GM12878 (cell line): Measurements from ENCODE around the gene TIMD4. TPM values are rescaled to one million over a fixed set of nuclear protein-coding genes. Genes with fewer than 3 reads are reported as not detected.
"Not testable (repeated sequence)": the region's sequence is repeated elsewhere in the genome, so short reads cannot be mapped to it uniquely, and the experiment has no call there.

Source experiments
- ATAC-seq: fragments of 200-7000 bp; cut with Tn5 transposase; 3 replicates; pipeline ENCODE4 v1.9.1; 2020; ENCODE audit warnings: mild to moderate bottlenecking, moderate library complexity
- BruUV-seq: library from RNA; stranded (reverse); fragments of 400-500 nt; replicated peaks from 2 replicates; lab custom pipeline; 2021; lab: Mats Ljungman, UMichigan
- CTCF ChIA-PET: fragments of 300-600 bp; sonication (Branson Sonifier 250); formaldehyde crosslinking; extraction: SDS; loops from one replicate; lab custom pipeline; 2021; ENCODE audit warnings: inconsistent platforms; lab: Yijun Ruan, JAX
- POLR2A ChIA-PET: fragments of 350-600 bp; formaldehyde crosslinking; extraction: SDS; loops from one replicate; lab custom pipeline; 2021; ENCODE audit warnings: inconsistent platforms; lab: Charles Lee
- RAD21 ChIA-PET: fragments of 300-600 bp; sonication (Branson Sonifier 250); formaldehyde crosslinking; loops from one replicate; lab custom pipeline; 2023; ENCODE audit warnings: antibody characterized with exemption; ENCODE audit not compliant: unreplicated experiment; lab: Charles Lee
- SMC1A ChIA-PET: fragments of 300-600 bp; sonication (Branson Sonifier 250); formaldehyde crosslinking; loops from one replicate; lab custom pipeline; 2023; ENCODE audit not compliant: unreplicated experiment, uncharacterized antibody; lab: Charles Lee
- DNase-seq: peaks from one replicate; pipeline ENCODE4 v3.0.0-alpha.2; 2011; ENCODE audit warnings: low read depth, low spot score
- FAIRE-seq: peaks from 3 replicates; lab custom pipeline; 2011; peaks lifted over from hg19 to GRCh38; lab: Jason Lieb, UNC
- H2AFZ ChIP-seq: 2 replicates; pipeline ENCODE4 v1.6.0; 2011; ENCODE audit warnings: low read depth, low read length, control low read depth; ENCODE audit not compliant: control insufficient read depth
- H3K27ac ChIP-seq: 2 replicates; pipeline ENCODE4 v1.5.1; 2011; ENCODE audit warnings: control low read depth; ENCODE audit not compliant: control insufficient read depth, insufficient read depth
- H3K27me3 ChIP-seq, 2 experiments: replicated peaks in 1 of 2; 2 replicates each; pipeline versions ENCODE4 v1.6.0 to v1.6.1; 2011; ENCODE audit warnings: low read length in 1 of 2; ENCODE audit not compliant: control insufficient read depth in 2 of 2, insufficient read depth in 2 of 2
- H3K36me3 ChIP-seq, 2 experiments: 2 replicates each; pipeline ENCODE4 v1.5.1; 2011; ENCODE audit warnings: low read length in 1 of 2; ENCODE audit not compliant: control insufficient read depth in 2 of 2, insufficient read depth in 2 of 2
- H3K4me1 ChIP-seq: 2 replicates; pipeline ENCODE4 v1.6.1; 2011; ENCODE audit warnings: mild to moderate bottlenecking, low read length, moderate library complexity, mixed read lengths; ENCODE audit not compliant: control insufficient read depth, insufficient read depth
- H3K4me2 ChIP-seq: 2 replicates; pipeline ENCODE4 v1.6.0; 2011; ENCODE audit warnings: control low read depth; ENCODE audit not compliant: control insufficient read depth, insufficient read depth
- H3K4me3 ChIP-seq: fragments of 200-600 bp; sonication (generic); 2 replicates; pipeline ENCODE4 v1.5.1; 2016
- H3K79me2 ChIP-seq: 2 replicates; pipeline ENCODE4 v1.6.0; 2011; ENCODE audit warnings: low read length; ENCODE audit not compliant: control insufficient read depth, insufficient read depth
- H3K9ac ChIP-seq: 2 replicates; pipeline ENCODE4 v1.8.0; 2011; ENCODE audit warnings: low read length, control low read depth, mixed read lengths; ENCODE audit not compliant: control insufficient read depth, insufficient read depth
- H3K9me3 ChIP-seq: replicated peaks from 3 replicates; pipeline ENCODE4 v1.5.1; 2011; ENCODE audit warnings: mild to moderate bottlenecking, low read length; ENCODE audit not compliant: control insufficient read depth, insufficient read depth
- H4K20me1 ChIP-seq: 2 replicates; pipeline ENCODE4 v1.6.0; 2011; ENCODE audit not compliant: control insufficient read depth, insufficient read depth
- BACH1 ChIP-seq: fragments of 450-650 bp; IDR thresholded peaks from 2 replicates; pipeline ENCODE4 v1.6.1; 2017; ENCODE audit warnings: mild to moderate bottlenecking, borderline replicate concordance
- BCLAF1 ChIP-seq: fragments of 450-650 bp; IDR thresholded peaks from 2 replicates; pipeline ENCODE4 v1.6.1; 2017; ENCODE audit warnings: antibody characterized with exemption, mild to moderate bottlenecking, moderate library complexity
- CREB1 ChIP-seq: IDR thresholded peaks from 2 replicates; pipeline ENCODE4 v1.6.1; 2012; ENCODE audit warnings: low read depth, mild to moderate bottlenecking, inconsistent platforms
- E4F1 ChIP-seq: fragments of 450-650 bp; IDR thresholded peaks from 2 replicates; pipeline ENCODE4 v1.6.1; 2018; ENCODE audit warnings: borderline replicate concordance, mild to moderate bottlenecking; ENCODE audit not compliant: partially characterized antibody
- EGR1 ChIP-seq, 2 experiments: IDR thresholded peaks; 1 replicate in 1 of 2; 2 replicates in 1 of 2; pipeline ENCODE4 v1.6.1; 2011 to 2012; ENCODE audit warnings: low read depth in 2 of 2, low read length in 2 of 2, borderline replicate concordance in 1 of 2, mild to moderate bottlenecking in 1 of 2, moderate library complexity in 1 of 2
- HDAC2 ChIP-seq: fragments of 200-600 bp; sonication (generic); IDR thresholded peaks from 2 replicates; pipeline ENCODE4 v1.6.1; 2017
- IRF3 ChIP-seq: fragments of 450-650 bp; IDR thresholded peaks from 2 replicates; pipeline ENCODE4 v1.6.1; 2014; ENCODE audit warnings: mild to moderate bottlenecking
- MEF2A ChIP-seq: IDR thresholded peaks from 2 replicates; pipeline ENCODE4 v1.6.1; 2011; ENCODE audit warnings: low read depth, mild to moderate bottlenecking, low read length, moderate library complexity; ENCODE audit not compliant: insufficient read depth
- NFXL1 ChIP-seq: fragments of 450-650 bp; IDR thresholded peaks from 2 replicates; pipeline ENCODE4 v1.6.1; 2017; ENCODE audit warnings: antibody characterized with exemption, mild to moderate bottlenecking, borderline replicate concordance
- RFX5 ChIP-seq: IDR thresholded peaks from 2 replicates; pipeline ENCODE4 v1.6.1; 2011; ENCODE audit warnings: low read depth, low read length, improper control_type of control experiment
- STAT1 ChIP-seq: fragments of 450-650 bp; conservative IDR thresholded peaks from 2 replicates; pipeline ENCODE4 v1.6.1; 2014; ENCODE audit warnings: antibody characterized with exemption, mild to moderate bottlenecking
- WGBS: methylation state at CpG from one replicate; pipeline ENCODE4 v1.1.6; 2016; ENCODE audit warnings: low lambda C conversion rate; ENCODE audit not compliant: insufficient replicate concordance, insufficient coverage; ENCODE audit errors: missing lambda C conversion rate; 5-methylcytosine and 5-hydroxymethylcytosine counted together
- in situ Hi-C: fragments of 300-500 bp; cut with MboI; formaldehyde crosslinking; loops from 9 replicates; pipeline ENCODE4 v1.14.3; 2018; ENCODE audit warnings: mixed read lengths
- intact Hi-C: fragments of 100-400 bp; cut with micrococcal nuclease; formaldehyde crosslinking; loops from one replicate; pipeline ENCODE4 v1.14.2; 2022; ENCODE audit not compliant: unreplicated experiment
- polyA plus RNA-seq, 11 experiments: library from polyadenylated mRNA; depleted of rRNA in 4 of 11; unstranded in 6 of 11; stranded (reverse) in 5 of 11; fragments of >200 nt; fragmentation: Nextera tagmentation in 4 of 11; fragmentation: Illumina TruSeq in 1 of 11; extraction: Ambion mirVana in 4 of 11; extraction: Trizol in 1 of 11; gene quantifications; 1 replicate in 1 of 11; 2 replicates in 10 of 11; pipeline versions ENCODE4 v1.2.1 to v1.2.3, GENCODE V29; 2011 to 2016; ENCODE audit warnings: inconsistent platforms in 2 of 11, missing spikeins in 2 of 11, low read depth in 1 of 11
- total RNA-seq, 4 experiments: library from RNA; depleted of rRNA in 3 of 4; stranded (reverse); fragments of >200 nt in 3 of 4; fragmentation: Illumina TruSeq in 1 of 4; extraction: Trizol in 1 of 4; gene quantifications; 2 replicates each; pipeline versions ENCODE4 v1.2.1 to v1.2.3, GENCODE V29; 2013 to 2021

The TIMD4 gene
- total and polyA plus RNA-seq, 10 of the 15 experiments (the other 5 are each of a cell fraction or from before 2014, with no cell fraction given): 1.3 to 15.4 (median 5.3) TPM

- 65% methylated on average over 3 of the region's 3 CpGs for WGBS
- DNase-seq, H3K9me3 ChIP-seq, H4K20me1 ChIP-seq, POLR2A ChIA-PET, H3K27ac ChIP-seq, H2AFZ ChIP-seq, RAD21 ChIA-PET, H3K9ac ChIP-seq, H3K79me2 ChIP-seq, FAIRE-seq, H3K36me3 ChIP-seq, H3K4me2 ChIP-seq, H3K4me3 ChIP-seq, H3K4me1 ChIP-seq, H3K27me3 ChIP-seq, intact Hi-C loops, BruUV-seq, in situ Hi-C loops, ATAC-seq: not testable (repeated sequence)
- SMC1A ChIA-PET: interaction anchor here (1.2 kb wide), 1 partner anchor 50 kb away, joined by 3 read pairs; no protein-coding TSS in a partner anchor
- CTCF ChIA-PET: interaction anchor here (1.4 kb wide), 1 partner anchor 142 kb away, joined by 3 read pairs; no protein-coding TSS in a partner anchor
Observed at GRCh38 chr5:156967386-156967785, 4.4 kb upstream of the TIMD4 start.

- intact Hi-C loops: no loop called here
- no peaks in the 10 kb centered on the region for H3K79me2 ChIP-seq
- RAD21 ChIA-PET: interaction anchor here (0.6 to 1.1 kb wide), 3 partner anchors 13 to 36 kb away, joined by 3 to 4 read pairs (median 3); no protein-coding TSS in a partner anchor
- H3K9ac ChIP-seq: no peak overlapping the region
- H3K27ac ChIP-seq: no peak overlapping the region
- in situ Hi-C loops: no loop called here
- H3K4me1 ChIP-seq: no peaks in the 10 kb centered on the region
- H3K36me3 ChIP-seq: no peaks in the 10 kb centered on the region
- ATAC-seq: no peak
- no peak overlapping the region for H3K4me2 ChIP-seq
- H2AFZ ChIP-seq: no peak overlapping the region
- no TSS peak for BruUV-seq
- POLR2A ChIA-PET: no interaction called here
- H3K9me3 ChIP-seq: no peaks in the 10 kb centered on the region
- CTCF ChIA-PET: interaction anchor here (1.4 kb wide), 1 partner anchor 9 kb away, joined by 3 read pairs; no protein-coding TSS in a partner anchor
- no peaks in the 10 kb centered on the region for H3K27me3 ChIP-seq
- no peak overlapping the region for H3K4me3 ChIP-seq
- FAIRE-seq: no peak
- H4K20me1 ChIP-seq: no peaks in the 10 kb centered on the region
- no peak for DNase-seq
- SMC1A ChIA-PET: interaction anchor here (0.9 to 1.5 kb wide), 2 partner anchors 70 to 176 kb away, joined by 3 to 6 read pairs; no protein-coding TSS in a partner anchor
- TF ChIP-seq EGR1 (IDR thresholded peaks at IDR 0.05; ENCODE audit: borderline replicate concordance in 1 of 2, low read depth in 2 of 2, low read length in 2 of 2): no peak
- no peak for TF ChIP-seq BACH1
- TF ChIP-seq HDAC2: no peak
- TF ChIP-seq MEF2A: no peak
- no peak for TF ChIP-seq E4F1
- TF ChIP-seq BCLAF1: no peak
- TF ChIP-seq RFX5: no peak
- no peak for TF ChIP-seq IRF3
- TF ChIP-seq STAT1: no peak
- TF ChIP-seq NFXL1: no peak
- TF ChIP-seq CREB1: no peak
Observed at GRCh38 chr5:156956321-156956720, 6.7 kb downstream of the TIMD4 start.
